Hepatocyte (in vitro differentiated cells): Measurements from ENCODE around the gene PACSIN2.

Experiments used
- CTCF ChIP-seq: fragments of 200-600 bp; sonication (generic); IDR thresholded peaks from 2 replicates; pipeline ENCODE4 v1.5.1; 2016; ENCODE audit warnings: antibody characterized with exemption, mild to moderate bottlenecking; ENCODE audit not compliant: poor library complexity
- EZH2 ChIP-seq: fragments of 200-600 bp; sonication (generic); IDR thresholded peaks from 2 replicates; pipeline ENCODE4 v1.6.1; 2016; ENCODE audit warnings: antibody characterized with exemption, mild to moderate bottlenecking, borderline replicate concordance
- EZH2phosphoT487 ChIP-seq: fragments of 200-600 bp; sonication (generic); IDR thresholded peaks from one replicate; pipeline ENCODE4 v1.6.1; 2018; ENCODE audit warnings: antibody characterized with exemption, mild to moderate bottlenecking, low read depth, moderate library complexity; ENCODE audit not compliant: unreplicated experiment, severe bottlenecking

- TF ChIP-seq CTCF (no peak), EZH2 (no peak), EZH2phosphoT487 (no peak)
Measured at GRCh38 chr22:43031617-43032016, 16.7 kb upstream of the PACSIN2 start.
